VCaP (cell line): ENCODE data around the gene DCHS2.

ENCODE experiments used
- H3K27ac ChIP-seq: fragments of 450-650 bp; 2 replicates; pipeline ENCODE4 v1.5.1; 2017
- TF ChIP-seq, protein P1 (sequence below): fragments of 450-650 bp; conservative IDR thresholded peaks from 2 replicates; pipeline ENCODE4 v1.5.1; 2017; ENCODE audit warnings: mild to moderate bottlenecking, moderate library complexity

The DCHS2 gene

DNA sequence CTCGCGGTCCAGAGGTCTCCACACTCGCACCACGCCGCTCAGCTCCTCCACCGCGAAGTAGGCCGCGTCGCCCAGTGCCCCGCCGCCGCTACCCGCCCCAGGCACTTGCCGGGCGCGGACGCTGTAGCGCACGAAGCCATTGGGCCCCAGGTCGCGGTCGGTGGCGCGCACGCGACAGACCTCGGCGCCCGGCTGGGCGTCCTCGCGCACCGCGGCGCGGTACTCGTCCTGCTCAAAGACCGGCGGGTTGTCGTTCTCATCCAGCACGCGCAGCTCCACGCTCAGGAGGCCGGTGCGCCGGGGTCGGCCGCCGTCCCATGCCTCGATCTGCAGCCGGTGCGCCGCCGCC is 1.4 kb downstream of the DCHS2 start:
- no peak overlapping the region for H3K27ac ChIP-seq
- TF ChIP-seq, protein P1, sequence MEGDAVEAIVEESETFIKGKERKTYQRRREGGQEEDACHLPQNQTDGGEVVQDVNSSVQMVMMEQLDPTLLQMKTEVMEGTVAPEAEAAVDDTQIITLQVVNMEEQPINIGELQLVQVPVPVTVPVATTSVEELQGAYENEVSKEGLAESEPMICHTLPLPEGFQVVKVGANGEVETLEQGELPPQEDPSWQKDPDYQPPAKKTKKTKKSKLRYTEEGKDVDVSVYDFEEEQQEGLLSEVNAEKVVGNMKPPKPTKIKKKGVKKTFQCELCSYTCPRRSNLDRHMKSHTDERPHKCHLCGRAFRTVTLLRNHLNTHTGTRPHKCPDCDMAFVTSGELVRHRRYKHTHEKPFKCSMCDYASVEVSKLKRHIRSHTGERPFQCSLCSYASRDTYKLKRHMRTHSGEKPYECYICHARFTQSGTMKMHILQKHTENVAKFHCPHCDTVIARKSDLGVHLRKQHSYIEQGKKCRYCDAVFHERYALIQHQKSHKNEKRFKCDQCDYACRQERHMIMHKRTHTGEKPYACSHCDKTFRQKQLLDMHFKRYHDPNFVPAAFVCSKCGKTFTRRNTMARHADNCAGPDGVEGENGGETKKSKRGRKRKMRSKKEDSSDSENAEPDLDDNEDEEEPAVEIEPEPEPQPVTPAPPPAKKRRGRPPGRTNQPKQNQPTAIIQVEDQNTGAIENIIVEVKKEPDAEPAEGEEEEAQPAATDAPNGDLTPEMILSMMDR = no peak

DNA sequence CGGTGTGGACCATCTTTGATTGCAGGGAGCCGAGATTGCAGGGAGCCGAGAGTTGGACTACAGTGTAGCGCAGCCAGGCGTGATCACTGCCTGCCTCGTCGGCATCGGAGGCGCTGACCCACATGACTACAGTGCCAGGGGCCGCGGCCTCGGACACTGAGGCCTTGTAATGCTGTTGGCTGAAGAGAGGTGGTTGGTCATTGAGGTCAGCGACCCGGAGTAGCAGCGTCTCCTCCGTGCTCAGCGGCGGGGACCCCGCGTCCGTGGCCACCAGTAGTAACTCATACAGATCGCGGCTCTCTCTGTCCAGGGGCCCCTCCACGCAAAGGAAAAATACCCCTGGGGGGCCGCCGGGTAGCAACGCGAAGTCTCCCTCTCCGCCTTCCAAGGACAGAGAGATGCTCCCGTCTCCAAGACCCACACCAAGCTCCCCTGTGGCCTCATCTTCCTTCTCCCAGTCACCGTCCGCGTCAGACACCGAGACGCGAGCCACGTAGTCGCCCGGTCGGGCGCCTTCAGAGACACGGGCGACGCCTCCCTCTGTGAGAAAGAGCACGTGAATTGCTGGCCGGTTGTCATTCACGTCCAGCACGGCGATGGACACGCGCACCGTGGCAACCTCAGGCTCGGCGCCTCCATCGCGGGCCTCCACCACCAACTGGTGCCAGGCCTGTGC is 1.9 kb downstream of the DCHS2 start:
- H3K27ac ChIP-seq = no peak overlapping the region
- TF ChIP-seq, protein P1 = no peak

DNA sequence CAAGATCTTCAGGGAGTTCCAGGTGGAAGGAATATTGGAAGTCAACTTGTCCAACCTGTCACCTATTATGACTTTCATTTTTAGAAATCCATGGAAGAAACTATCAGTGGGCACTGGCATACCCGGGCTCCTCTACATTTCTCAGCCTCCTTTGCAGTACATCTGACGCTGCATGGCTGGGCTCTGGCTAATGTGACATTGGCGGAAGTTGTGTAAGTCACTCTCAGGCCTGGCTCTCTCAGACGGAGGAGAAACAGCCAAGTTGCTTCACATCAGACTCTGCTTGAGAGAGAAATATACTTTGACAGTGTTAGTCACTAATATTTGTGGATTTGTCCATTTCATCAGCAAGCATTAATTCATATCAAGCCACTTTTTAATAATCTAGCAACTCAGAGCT is 4.5 kb downstream of the DCHS2 start:
- H3K27ac ChIP-seq = no peak overlapping the region; the same call in 1 of the 2 replicates
- TF ChIP-seq, protein P1 = no peak

DNA sequence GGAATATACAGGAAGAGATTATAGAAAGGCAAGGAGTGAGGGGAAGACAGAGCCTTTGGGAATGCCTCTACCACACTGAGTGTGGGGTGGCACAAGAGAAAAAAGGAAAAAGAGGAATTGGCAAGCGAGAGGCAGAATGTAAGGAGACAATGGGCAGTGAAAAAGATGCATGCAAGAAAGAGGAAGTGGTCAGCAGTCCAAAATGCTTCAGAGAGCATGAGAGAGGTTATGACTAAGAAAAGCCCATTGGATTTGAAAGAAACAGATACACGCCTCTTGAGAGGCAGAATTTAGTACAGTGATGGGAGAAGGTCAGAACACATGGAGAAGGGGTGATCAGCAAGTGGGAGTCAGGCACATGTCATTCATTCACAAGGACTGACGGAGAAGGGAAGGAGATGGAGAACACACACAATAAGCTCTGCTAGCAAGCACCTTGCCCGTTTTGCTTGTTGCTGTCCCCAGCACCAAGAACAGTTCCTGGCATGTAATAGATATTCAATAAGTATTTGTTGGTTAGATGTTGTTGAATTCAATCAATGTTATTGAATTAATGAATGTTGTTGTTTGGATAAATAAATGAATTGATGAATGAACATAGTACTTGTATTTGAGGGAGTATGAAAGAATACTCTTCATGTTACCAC is 6.3 kb downstream of the DCHS2 start:
- H3K27ac ChIP-seq = no peak overlapping the region
- TF ChIP-seq, protein P1 = no peak

DNA sequence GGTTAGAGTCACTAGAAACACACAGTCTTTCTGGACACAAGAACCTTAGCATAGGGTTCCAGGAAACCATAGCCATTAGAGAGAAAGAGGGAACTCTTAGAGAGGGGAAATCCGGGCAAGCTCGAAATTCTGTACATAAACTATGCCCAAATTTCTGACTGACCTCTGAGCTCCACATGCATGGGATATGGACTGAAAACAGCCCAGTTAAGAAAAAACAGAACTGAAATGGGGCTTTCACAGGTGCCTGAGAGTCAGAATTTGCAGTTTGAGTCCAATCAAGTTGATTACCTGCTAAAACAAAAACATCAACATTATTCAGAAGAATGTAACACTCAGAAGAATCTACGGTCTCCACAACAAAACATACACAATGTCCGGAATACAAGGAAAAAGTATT is 13.1 kb downstream of the DCHS2 start:
- TF ChIP-seq, protein P1 = no peak
- H3K27ac ChIP-seq = no peak overlapping the region

DNA sequence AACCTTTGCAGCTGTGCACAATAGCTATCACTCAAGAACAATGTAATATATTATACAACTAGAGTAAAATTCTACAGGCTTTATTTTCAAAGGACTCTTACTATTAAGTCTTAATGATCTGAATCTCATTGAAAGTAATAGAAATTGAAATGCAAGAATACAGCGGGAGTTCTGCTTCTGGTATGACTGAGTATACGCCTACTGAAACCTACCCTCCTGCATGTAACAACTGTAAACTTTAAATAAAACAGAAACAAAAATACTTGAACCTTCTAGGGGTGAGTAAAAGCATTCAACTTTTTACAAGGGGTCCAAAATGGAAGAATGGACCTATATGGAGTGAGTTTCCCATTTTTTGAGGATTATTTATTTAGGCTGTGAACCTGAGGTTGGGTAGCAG is 13.5 kb downstream of the DCHS2 start:
- no peak overlapping the region for H3K27ac ChIP-seq
- TF ChIP-seq, protein P1 = no peak

DNA sequence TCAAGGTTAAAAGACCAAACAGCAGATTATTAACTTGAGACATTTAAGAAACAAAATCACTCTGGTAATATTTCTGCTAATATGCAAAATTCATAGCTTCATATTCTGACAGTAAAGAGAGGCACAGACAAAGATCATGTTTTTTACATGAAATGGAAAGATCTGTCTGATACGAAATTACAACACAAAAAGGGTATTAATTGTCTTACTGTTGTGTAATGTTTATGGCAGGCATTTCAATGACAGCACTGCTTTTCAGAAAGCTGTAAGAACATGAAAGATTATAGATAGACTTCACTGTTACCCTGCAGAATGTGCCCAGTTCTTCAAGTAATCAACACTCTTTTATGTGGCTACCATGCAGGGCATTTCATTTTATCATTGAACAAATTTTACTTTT is 15.4 kb downstream of the DCHS2 start:
- no peak overlapping the region for H3K27ac ChIP-seq
- TF ChIP-seq, protein P1 = no peak
